IPS-18a (cell line): ENCODE measurements around the gene HPD.

Experiments used
- H3K27ac ChIP-seq: one replicate; pipeline ENCODE4 v1.5.1; 2013; ENCODE audit warnings: low read length
- H3K27me3 ChIP-seq: one replicate; pipeline ENCODE4 v1.6.1; 2013; ENCODE audit warnings: mild to moderate bottlenecking, low read length; ENCODE audit not compliant: control insufficient read depth, insufficient read depth
- H3K36me3 ChIP-seq: one replicate; pipeline ENCODE4 v1.6.1; 2013; ENCODE audit warnings: low read depth, low read length; ENCODE audit not compliant: control insufficient read depth
- H3K4me1 ChIP-seq: one replicate; pipeline ENCODE4 v1.6.1; 2013; ENCODE audit warnings: low read depth, low read length; ENCODE audit not compliant: control insufficient read depth
- H3K4me3 ChIP-seq: one replicate; pipeline ENCODE4 v1.5.1; 2013; ENCODE audit warnings: low read length
- H3K9ac ChIP-seq: one replicate; pipeline ENCODE4 v1.6.1; 2013; ENCODE audit warnings: mild to moderate bottlenecking, low read length, moderate library complexity
- H3K9me3 ChIP-seq: one replicate; pipeline ENCODE4 v1.6.1; 2013; ENCODE audit warnings: low read depth, low read length; ENCODE audit not compliant: control insufficient read depth

The HPD gene

DNA sequence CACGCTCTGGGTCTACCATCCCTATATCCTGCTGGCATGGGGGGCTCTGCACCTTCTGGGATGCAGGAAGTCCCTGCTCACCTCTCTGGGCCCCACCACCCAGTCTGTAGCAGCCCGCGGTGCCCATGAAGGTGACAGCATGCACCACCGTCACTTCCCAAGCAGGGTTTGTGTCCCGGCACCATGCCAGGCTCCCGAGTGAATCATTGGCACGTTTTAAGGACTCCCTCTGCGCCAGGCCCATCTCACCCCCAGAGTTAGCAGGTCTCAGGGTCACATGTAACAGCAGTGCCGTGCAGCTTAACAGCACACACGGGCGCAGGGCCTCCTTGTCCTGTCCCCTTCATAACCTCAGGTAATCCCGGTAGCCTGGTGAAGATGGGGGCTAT is 34.9 kb downstream of the HPD start:
- Histone ChIP-seq H3K9ac (no peak overlapping the region), H3K36me3 (peaks cover 42% of the 10 kb centered on the region), H3K4me1 (no peaks in the 10 kb centered on the region), H3K4me3 (no peak overlapping the region), H3K27ac (no peak overlapping the region), H3K27me3 (no peaks in the 10 kb centered on the region), H3K9me3 (no peaks in the 10 kb centered on the region)

DNA sequence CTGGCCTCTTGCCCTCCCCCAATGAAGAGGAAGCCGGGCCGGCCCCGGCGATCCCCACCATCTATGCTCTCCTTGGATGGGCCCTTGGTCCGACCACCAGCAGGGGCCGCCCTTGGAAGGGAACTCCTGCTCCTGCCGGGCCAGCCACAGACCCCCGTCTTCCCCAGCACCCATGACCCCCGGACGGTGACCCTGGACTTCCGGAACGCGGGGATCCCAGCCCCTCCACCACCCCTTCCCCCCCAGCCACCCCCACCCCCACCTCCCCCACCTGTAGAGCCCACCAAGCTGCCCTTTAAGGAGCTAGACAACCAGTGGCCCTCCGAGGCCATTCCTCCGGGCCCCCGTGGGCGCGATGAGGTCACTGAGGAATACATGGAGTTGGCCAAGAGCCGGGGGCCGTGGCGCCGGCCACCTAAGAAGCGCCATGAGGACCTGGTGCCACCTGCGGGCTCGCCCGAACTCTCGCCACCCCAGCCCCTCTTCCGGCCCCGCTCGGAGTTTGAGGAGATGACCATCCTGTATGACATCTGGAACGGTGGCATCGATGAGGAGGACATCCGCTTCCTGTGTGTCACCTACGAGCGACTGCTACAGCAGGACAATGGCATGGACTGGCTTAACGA is 35.4 kb downstream of the HPD start:
- Histone ChIP-seq H3K4me3 (no peak overlapping the region), H3K4me1 (no peaks in the 10 kb centered on the region), H3K27me3 (no peaks in the 10 kb centered on the region), H3K9me3 (no peaks in the 10 kb centered on the region), H3K27ac (no peak overlapping the region), H3K9ac (no peak overlapping the region), H3K36me3 (peaks cover 38% of the 10 kb centered on the region)

DNA sequence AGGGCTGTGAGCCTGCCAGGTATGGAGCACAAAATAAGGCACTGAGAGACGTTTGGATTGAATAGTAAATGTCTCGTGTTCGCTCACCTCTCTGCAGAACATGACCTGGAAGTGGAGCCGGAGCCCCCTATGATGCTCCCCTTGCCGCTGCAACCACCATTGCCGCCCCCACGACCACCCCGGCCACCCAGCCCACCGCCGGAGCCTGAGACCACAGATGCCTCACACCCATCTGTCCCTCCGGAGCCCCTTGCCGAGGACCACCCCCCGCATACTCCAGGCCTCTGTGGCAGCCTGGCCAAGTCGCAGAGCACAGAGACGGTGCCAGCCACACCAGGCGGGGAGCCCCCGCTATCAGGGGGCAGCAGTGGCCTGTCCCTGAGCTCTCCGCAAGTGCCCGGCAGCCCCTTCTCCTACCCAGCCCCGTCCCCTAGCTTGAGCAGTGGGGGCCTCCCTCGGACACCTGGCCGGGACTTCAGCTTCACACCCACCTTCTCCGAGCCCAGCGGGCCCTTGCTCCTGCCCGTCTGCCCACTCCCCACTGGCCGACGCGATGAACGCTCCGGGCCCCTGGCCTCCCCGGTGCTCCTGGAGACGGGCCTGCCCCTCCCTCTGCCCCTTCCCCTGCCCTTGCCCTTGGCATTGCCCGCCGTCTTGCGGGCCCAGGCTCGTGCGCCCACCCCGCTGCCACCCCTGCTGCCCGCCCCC is 36.1 kb downstream of the HPD start:
- peaks cover 33% of the 10 kb centered on the region for H3K36me3 ChIP-seq
- H3K4me3 ChIP-seq, result no peak overlapping the region
- H3K9ac ChIP-seq, result no peak overlapping the region
- no peaks in the 10 kb centered on the region for H3K9me3 ChIP-seq
- H3K27me3 ChIP-seq, result no peaks in the 10 kb centered on the region
- no peak overlapping the region for H3K27ac ChIP-seq
- no peaks in the 10 kb centered on the region for H3K4me1 ChIP-seq

DNA sequence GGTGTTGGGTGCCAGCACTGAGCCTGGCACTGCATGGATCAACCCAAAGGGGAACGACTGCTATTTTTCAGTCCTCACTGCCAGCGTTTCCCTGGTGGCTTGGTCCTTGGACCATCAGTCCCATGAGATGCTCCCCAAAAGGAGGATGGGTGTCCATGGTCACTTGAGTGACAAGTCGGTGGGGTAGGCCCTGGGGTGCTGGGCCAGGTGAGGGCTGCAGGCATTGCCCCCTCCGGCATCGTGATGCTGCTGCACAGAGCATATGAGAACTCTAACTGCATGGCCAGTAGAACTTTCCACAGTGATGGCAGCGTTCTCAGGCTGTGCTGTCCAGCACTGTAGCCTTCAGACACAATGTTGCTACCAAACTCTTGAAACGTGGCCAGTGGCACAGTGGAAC is 38.6 kb downstream of the HPD start:
- no peak overlapping the region for H3K4me3 ChIP-seq
- H3K27me3 ChIP-seq, result no peaks in the 10 kb centered on the region
- no peak overlapping the region for H3K27ac ChIP-seq
- no peaks in the 10 kb centered on the region for H3K9me3 ChIP-seq
- no peak overlapping the region for H3K9ac ChIP-seq
- no peaks in the 10 kb centered on the region for H3K4me1 ChIP-seq
- peaks cover 38% of the 10 kb centered on the region for H3K36me3 ChIP-seq

DNA sequence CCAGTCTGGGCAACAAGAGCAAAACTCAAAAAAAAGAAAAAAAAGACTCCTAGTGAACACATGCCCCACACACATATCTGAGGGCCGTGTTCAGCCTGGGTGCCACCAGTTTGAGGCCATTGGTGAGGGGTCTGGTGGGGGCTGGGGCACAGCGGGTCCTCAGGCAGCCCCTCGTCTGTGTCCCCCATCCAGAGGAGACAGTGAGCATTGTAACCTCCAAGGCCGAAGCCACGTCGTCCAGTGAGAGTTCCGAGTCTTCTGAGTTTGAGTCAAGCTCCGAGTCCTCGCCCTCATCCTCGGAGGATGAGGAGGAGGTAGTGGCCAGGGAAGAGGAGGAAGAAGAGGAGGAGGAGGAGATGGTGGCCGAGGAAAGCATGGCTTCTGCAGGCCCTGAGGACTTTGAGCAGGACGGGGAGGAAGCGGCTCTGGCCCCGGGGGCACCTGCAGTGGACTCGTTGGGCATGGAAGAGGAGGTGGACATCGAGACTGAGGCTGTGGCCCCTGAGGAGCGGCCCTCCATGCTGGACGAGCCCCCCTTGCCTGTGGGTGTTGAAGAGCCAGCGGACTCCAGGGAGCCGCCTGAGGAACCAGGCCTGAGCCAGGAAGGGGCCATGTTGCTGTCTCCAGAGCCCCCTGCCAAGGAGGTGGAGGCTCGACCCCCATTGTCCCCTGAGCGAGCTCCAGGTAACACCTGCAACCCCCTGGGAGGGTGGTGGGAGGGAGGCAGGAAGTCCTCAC is 39.3 kb downstream of the HPD start:
- Histone ChIP-seq H3K4me1 (no peaks in the 10 kb centered on the region), H3K27me3 (no peaks in the 10 kb centered on the region), H3K9me3 (no peaks in the 10 kb centered on the region), H3K27ac (no peak overlapping the region), H3K36me3 (peaks cover 38% of the 10 kb centered on the region), H3K4me3 (no peak overlapping the region), H3K9ac (no peak overlapping the region)

DNA sequence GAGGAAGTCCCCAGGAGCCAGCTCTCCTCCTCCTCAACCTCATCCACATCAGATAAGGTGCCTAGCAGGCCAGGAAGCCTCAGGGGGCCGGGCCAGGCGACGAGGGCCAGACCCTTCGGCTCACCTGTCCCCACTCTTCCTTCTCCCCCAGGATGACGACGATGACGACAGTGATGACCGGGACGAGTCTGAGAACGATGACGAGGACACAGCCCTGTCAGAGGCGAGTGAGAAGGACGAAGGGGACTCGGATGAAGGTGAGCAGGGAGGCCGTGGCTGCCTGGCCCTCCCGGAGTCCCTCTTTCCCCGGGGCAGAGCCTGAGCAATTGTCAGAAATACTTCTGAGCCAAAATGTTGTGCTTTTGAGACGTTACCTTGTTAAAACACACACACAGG is 41.0 kb downstream of the HPD start:
- peaks cover 29% of the 10 kb centered on the region for H3K36me3 ChIP-seq
- peaks cover 2% of the 10 kb centered on the region for H3K4me1 ChIP-seq
- no peak overlapping the region for H3K27ac ChIP-seq

DNA sequence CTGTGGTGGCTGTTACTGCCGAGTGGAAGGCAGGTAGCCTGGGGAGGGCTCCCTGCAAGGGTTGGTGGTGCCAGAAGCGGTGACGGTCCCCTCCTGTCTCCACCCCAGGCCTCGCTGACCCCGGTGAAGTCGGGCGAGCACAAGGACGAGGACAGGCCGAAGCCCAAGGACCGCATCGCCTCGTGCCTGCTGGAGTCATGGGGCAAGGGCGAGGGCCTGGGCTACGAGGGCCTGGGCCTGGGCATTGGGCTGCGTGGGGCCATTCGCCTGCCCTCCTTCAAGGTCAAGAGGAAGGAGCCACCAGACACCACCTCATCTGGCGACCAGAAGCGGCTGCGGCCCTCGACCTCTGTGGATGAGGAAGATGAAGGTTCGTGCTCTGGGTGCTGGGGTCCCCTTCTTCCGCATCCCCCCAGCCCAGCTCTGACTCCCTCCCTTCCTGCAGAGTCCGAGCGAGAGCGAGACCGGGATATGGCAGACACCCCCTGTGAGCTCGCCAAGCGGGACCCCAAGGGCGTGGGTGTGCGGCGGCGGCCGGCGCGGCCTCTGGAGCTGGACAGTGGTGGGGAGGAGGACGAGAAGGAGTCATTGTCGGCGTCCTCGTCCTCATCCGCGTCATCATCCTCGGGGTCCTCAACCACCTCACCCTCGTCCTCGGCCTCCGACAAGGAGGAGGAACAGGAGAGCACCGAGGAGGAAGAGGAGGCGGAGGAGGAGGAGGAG is 41.6 kb downstream of the HPD start:
- Histone ChIP-seq H3K27me3 (no peaks in the 10 kb centered on the region), H3K27ac (no peak overlapping the region)

More for the DNA sequence above, 41.0 kb downstream of the HPD start:
- no peak overlapping the region for H3K4me3 ChIP-seq
- no peaks in the 10 kb centered on the region for H3K27me3 ChIP-seq
- no peaks in the 10 kb centered on the region for H3K9me3 ChIP-seq
- H3K9ac ChIP-seq, result no peak overlapping the region

DNA sequence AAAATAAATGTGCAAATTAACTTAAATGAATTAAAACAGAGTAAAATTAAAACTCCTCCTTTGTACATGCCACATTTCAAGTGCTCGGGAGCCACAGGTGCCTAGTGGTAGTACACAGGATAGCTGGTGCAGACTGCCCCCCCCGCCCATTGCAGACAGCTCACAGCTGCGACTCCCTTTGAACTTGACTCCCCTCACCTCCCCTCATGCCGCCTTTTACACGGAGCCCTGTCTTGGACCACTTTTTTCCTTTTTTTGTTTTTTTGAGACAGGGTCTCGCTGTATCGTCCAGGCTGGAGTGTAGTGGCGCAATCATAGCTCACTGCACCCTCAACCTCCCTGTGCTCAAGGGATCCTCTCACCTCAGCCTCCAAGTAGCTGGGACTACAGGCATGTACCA is 43.4 kb downstream of the HPD start:
- H3K9me3 ChIP-seq, result no peaks in the 10 kb centered on the region
- H3K9ac ChIP-seq, result no peak overlapping the region
- no peak overlapping the region for H3K4me3 ChIP-seq
- H3K27ac ChIP-seq, result no peak overlapping the region
- H3K27me3 ChIP-seq, result no peaks in the 10 kb centered on the region
- H3K36me3 ChIP-seq, result peaks cover 22% of the 10 kb centered on the region
- peaks cover 8% of the 10 kb centered on the region for H3K4me1 ChIP-seq

More for the DNA sequence above, 41.6 kb downstream of the HPD start:
- Histone ChIP-seq H3K9me3 (no peaks in the 10 kb centered on the region), H3K4me1 (peaks cover 3% of the 10 kb centered on the region), H3K4me3 (no peak overlapping the region), H3K9ac (no peak overlapping the region), H3K36me3 (peaks cover 25% of the 10 kb centered on the region)

DNA sequence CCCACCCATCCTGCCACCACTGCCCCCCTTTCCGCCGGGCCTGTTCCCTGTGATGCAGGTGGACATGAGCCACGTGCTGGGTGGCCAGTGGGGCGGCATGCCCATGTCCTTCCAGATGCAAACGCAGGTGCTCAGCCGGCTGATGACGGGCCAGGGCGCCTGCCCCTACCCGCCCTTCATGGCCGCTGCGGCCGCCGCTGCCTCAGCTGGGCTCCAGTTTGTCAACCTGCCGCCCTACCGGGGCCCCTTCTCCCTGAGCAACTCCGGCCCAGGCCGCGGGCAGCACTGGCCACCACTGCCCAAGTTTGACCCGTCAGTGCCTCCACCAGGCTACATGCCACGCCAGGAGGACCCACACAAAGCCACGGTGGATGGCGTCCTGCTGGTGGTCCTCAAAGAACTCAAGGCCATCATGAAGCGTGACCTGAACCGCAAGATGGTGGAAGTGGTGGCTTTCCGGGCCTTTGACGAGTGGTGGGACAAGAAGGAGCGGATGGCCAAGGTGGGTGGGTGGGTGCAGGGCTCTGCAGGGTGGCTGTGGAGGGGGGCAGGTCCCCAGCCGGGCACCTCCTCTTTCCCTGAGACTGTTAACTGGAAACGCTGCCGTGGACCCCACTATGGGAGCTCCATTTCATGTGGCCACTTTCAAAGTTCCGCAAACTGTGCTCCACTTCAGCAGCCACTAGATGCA is 44.1 kb downstream of the HPD start:
- Histone ChIP-seq H3K36me3 (peaks cover 19% of the 10 kb centered on the region), H3K27me3 (no peaks in the 10 kb centered on the region)

DNA sequence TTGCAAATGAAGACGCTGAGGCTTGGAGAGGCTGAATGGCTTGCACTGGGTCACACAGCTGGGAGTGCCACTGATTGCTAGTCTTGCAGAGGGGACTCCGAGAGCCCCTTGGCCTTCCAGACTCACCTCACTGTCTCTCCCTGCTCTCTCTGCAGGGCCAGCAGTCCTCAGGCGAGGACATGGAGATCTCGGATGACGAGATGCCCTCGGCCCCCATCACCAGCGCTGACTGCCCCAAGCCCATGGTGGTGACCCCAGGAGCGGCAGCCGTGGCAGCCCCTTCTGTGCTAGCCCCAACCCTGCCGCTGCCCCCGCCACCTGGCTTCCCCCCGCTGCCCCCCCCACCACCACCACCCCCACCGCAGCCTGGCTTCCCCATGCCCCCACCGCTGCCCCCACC is 44.7 kb downstream of the HPD start:
- Histone ChIP-seq H3K9me3 (no peaks in the 10 kb centered on the region), H3K4me3 (no peak overlapping the region), H3K36me3 (peaks cover 19% of the 10 kb centered on the region), H3K27ac (no peak overlapping the region), H3K9ac (no peak overlapping the region), H3K27me3 (no peaks in the 10 kb centered on the region), H3K4me1 (peaks cover 8% of the 10 kb centered on the region)

More for the DNA sequence above, 44.1 kb downstream of the HPD start:
- Histone ChIP-seq H3K9ac (no peak overlapping the region), H3K4me1 (peaks cover 8% of the 10 kb centered on the region), H3K27ac (no peak overlapping the region), H3K9me3 (no peaks in the 10 kb centered on the region), H3K4me3 (no peak overlapping the region)
